ENCODE measurements around the gene HOXB7. TPM values are rescaled to one million over a fixed set of nuclear protein-coding genes. Genes with fewer than 3 reads are reported as not detected.

HOXB7 gene
- total RNA-seq, 1 donor from 2014 or later = not detected

- H3K27me3 Mint-ChIP-seq (ENCODE audit: unreplicated experiment) = peaks cover 97% of the 10 kb centered on the region
- DNase-seq (ENCODE audit: extremely low spot score, unreplicated experiment) = no peak
- H3K4me1 Mint-ChIP-seq (ENCODE audit: unreplicated experiment) = peaks cover 4% of the 10 kb centered on the region
- no peaks in the 10 kb centered on the region for H3K36me3 Mint-ChIP-seq (ENCODE audit: unreplicated experiment)
- no peak overlapping the region for H3K27ac Mint-ChIP-seq (ENCODE audit: unreplicated experiment)
- no peak for TF ChIP-seq CTCF (IDR thresholded peaks at IDR 0.05)
- no peak overlapping the region for H3K4me3 Mint-ChIP-seq (ENCODE audit: unreplicated experiment)
- peaks cover 6% of the 10 kb centered on the region for H3K9me3 Mint-ChIP-seq (ENCODE audit: unreplicated experiment)
These were observed 9.0 kb downstream of the HOXB7 start for GRCh38 chr17:48601539-48602425.

GRCh38 chr17:48601207-48601538, 9.6 kb downstream of the HOXB7 start:
- Mint-ChIP-seq H3K4me3 (ENCODE audit: unreplicated experiment) (no peak overlapping the region), H3K4me1 (ENCODE audit: unreplicated experiment) (peaks cover 6% of the 10 kb centered on the region), H3K9me3 (ENCODE audit: unreplicated experiment) (peaks cover 6% of the 10 kb centered on the region)

GRCh38 chr17:48600244-48601098, 10.3 kb downstream of the HOXB7 start:
- Mint-ChIP-seq H3K36me3 (ENCODE audit: unreplicated experiment) (no peaks in the 10 kb centered on the region), H3K27ac (ENCODE audit: unreplicated experiment) (no peak overlapping the region), H3K27me3 (ENCODE audit: unreplicated experiment) (peaks cover 97% of the 10 kb centered on the region), H3K4me3 (ENCODE audit: unreplicated experiment) (no peak overlapping the region), H3K4me1 (ENCODE audit: unreplicated experiment) (peaks cover 6% of the 10 kb centered on the region), H3K9me3 (ENCODE audit: unreplicated experiment) (peaks cover 6% of the 10 kb centered on the region)
- no peak for DNase-seq (ENCODE audit: extremely low spot score, unreplicated experiment)
- TF ChIP-seq CTCF (IDR thresholded peaks at IDR 0.05) = no peak

More at GRCh38 chr17:48601207-48601538, 9.6 kb downstream of the HOXB7 start:
- Mint-ChIP-seq H3K36me3 (ENCODE audit: unreplicated experiment) (no peaks in the 10 kb centered on the region), H3K27me3 (ENCODE audit: unreplicated experiment) (peaks cover 97% of the 10 kb centered on the region), H3K27ac (ENCODE audit: unreplicated experiment) (no peak overlapping the region)
- no peak for DNase-seq (ENCODE audit: extremely low spot score, unreplicated experiment)
- TF ChIP-seq CTCF (IDR thresholded peaks at IDR 0.05) = no peak

GRCh38 chr17:48599354-48599753, 11.5 kb downstream of the HOXB7 start:
- Mint-ChIP-seq H3K27ac (ENCODE audit: unreplicated experiment) (no peak overlapping the region), H3K27me3 (ENCODE audit: unreplicated experiment) (peaks cover 97% of the 10 kb centered on the region), H3K36me3 (ENCODE audit: unreplicated experiment) (no peaks in the 10 kb centered on the region), H3K4me3 (ENCODE audit: unreplicated experiment) (no peak overlapping the region), H3K9me3 (ENCODE audit: unreplicated experiment) (peaks cover 6% of the 10 kb centered on the region), H3K4me1 (ENCODE audit: unreplicated experiment) (peaks cover 6% of the 10 kb centered on the region)
- DNase-seq (ENCODE audit: extremely low spot score, unreplicated experiment) = no peak
- TF ChIP-seq CTCF (IDR thresholded peaks at IDR 0.05) = no peak

- H3K4me1 Mint-ChIP-seq (ENCODE audit: unreplicated experiment) = peaks cover 7% of the 10 kb centered on the region
- no peak overlapping the region for H3K27ac Mint-ChIP-seq (ENCODE audit: unreplicated experiment)
- H3K36me3 Mint-ChIP-seq (ENCODE audit: unreplicated experiment) = no peaks in the 10 kb centered on the region
- no peak for DNase-seq (ENCODE audit: extremely low spot score, unreplicated experiment)
- peaks cover 6% of the 10 kb centered on the region for H3K9me3 Mint-ChIP-seq (ENCODE audit: unreplicated experiment)
- no peak for TF ChIP-seq CTCF (IDR thresholded peaks at IDR 0.05)
- H3K4me3 Mint-ChIP-seq (ENCODE audit: unreplicated experiment) = no peak overlapping the region
- H3K27me3 Mint-ChIP-seq (ENCODE audit: unreplicated experiment) = peaks cover 99% of the 10 kb centered on the region
These were observed 12.1 kb downstream of the HOXB7 start for GRCh38 chr17:48598736-48599135.

Measured in osteocyte (in vitro differentiated cells).